Measurements from ENCODE around the gene TRIM65.

- TF ChIP-seq CTCF (IDR thresholded peaks at IDR 0.05) (no peak), EP300 (IDR thresholded peaks at IDR 0.05) (no peak)
Measured at GRCh38 chr17:75919611-75920010, 22.9 kb upstream of the TRIM65 start.

All from esophagus muscularis mucosa (tissue), 3 donors.